GM21825 (cell line): ENCODE results near the gene SLC35A5.
"Not testable (repeated sequence)": the region's sequence is repeated elsewhere in the genome, so short reads cannot be mapped to it uniquely, and the experiment has no call there.

Experiments
- ATAC-seq: cut with Tn5 transposase; IDR thresholded peaks from one replicate; pipeline ENCODE4 v1.9.1; 2021; ENCODE audit warnings: mild to moderate bottlenecking, moderate library complexity; ENCODE audit not compliant: unreplicated experiment

The SLC35A5 gene

GRCh38 chr3:112561734-112562529, at the start of gene SLC35A5, which contains the start of gene ATG3:
Gene SLC35A5, plus strand, starts transcription at chr3:112562045. Its CDS starts 1,359 bp downstream, at chr3:112563404.
Gene ATG3, minus strand, starts transcription at chr3:112561962. Its CDS starts 434 bp downstream, at chr3:112561528.
- peak; percentile 84 for ATAC-seq

GRCh38 chr3:112512320-112512719, 49.5 kb upstream of the SLC35A5 start:
- ATAC-seq: no peak

- ATAC-seq: peak; percentile 97
Measured at GRCh38 chr3:112514527-112515128, 47.2 kb upstream of the SLC35A5 start.

GRCh38 chr3:112518970-112519369, 42.9 kb upstream of the SLC35A5 start:
- not testable (repeated sequence) for ATAC-seq

- peak; percentile 56 for ATAC-seq
Measured at GRCh38 chr3:112519424-112520001, 42.3 kb upstream of the SLC35A5 start.

- ATAC-seq: not testable (repeated sequence)
Measured at GRCh38 chr3:112524127-112524526, 37.7 kb upstream of the SLC35A5 start.

- ATAC-seq: no peak
Measured at GRCh38 chr3:112530573-112530972, 31.3 kb upstream of the SLC35A5 start.

GRCh38 chr3:112531358-112531781, 30.5 kb upstream of the SLC35A5 start:
- ATAC-seq: no peak

GRCh38 chr3:112539825-112540650, 21.8 kb upstream of the SLC35A5 start:
- peak; percentile 88 for ATAC-seq

GRCh38 chr3:112546216-112546759, 15.6 kb upstream of the SLC35A5 start:
- ATAC-seq: no peak

GRCh38 chr3:112550859-112551258, 11.0 kb upstream of the SLC35A5 start:
- no peak for ATAC-seq

GRCh38 chr3:112555535-112556170, 6.2 kb upstream of the SLC35A5 start:
- ATAC-seq: no peak

- ATAC-seq: no peak
Measured at GRCh38 chr3:112557976-112558375, 3.9 kb upstream of the SLC35A5 start.

GRCh38 chr3:112560307-112560706, 1.5 kb upstream of the SLC35A5 start:
- ATAC-seq: no peak

GRCh38 chr3:112560721-112561483, 943 bp upstream of the SLC35A5 start:
- peak; percentile 30 for ATAC-seq

GRCh38 chr3:112561484-112561733, 436 bp upstream of the SLC35A5 start:
- ATAC-seq: peak; percentile 42

- not testable (repeated sequence) for ATAC-seq
Measured at GRCh38 chr3:112564247-112564939, 2.5 kb downstream of the SLC35A5 start.

- no peak for ATAC-seq
Measured at GRCh38 chr3:112564940-112565305, 3.1 kb downstream of the SLC35A5 start.

- no peak for ATAC-seq
Measured at GRCh38 chr3:112568642-112569041, 6.8 kb downstream of the SLC35A5 start.
